NCI-H2227 (cell line): ENCODE results near the gene RIPOR3.
A peak's percentile ranks its signal among the peaks of the same experiment; 100 is the strongest.
"Not testable (repeated sequence)": the region's sequence is repeated elsewhere in the genome, so short reads cannot be mapped to it uniquely, and the experiment has no call there.

Experiments used
- DNase-seq: peaks from one replicate; lab custom pipeline; 2025; ENCODE audit not compliant: unreplicated experiment; lab: John Stamatoyannopoulos, UW

The RIPOR3 gene

DNA sequence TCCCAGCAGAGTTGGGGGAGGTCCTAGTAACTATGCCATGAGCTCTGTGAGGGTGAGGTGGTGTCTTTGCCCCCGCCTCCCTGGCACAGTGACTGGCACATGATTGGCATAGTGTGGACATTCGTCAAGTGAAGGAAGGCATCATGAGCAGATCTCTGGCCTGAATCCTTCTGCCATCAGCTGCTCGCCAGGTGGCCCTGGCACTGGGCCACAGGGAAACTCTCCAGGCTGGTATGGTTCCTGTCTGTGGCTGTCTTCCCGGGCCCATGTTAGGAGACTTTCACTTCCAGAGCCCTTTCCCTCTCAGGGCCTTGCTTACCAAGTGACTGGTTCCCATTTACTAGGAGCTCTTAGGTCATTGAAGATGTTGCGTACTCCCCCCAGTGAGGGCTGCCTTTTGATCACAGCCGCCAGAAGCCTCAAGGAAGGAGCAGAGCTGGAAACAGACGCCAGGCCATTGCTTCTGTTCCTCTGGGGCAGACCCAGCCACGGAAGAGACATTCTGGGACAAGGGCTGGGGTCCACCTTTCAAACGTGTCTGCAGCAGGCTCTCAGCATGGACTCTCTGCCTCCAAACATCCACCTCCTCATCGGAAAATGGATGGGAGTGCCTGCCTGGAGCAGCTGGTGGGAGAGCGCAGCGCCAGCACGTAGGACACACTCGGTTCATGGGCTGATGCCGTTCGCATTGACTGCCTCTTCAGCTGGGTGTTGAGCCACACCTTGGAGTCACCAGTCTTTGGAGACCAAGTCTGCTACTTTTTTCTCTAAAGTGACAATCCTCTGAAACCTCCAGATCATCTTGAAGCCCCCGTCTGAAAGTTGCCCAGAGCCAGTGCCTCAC lies 113.9 kb downstream of the RIPOR3 start:
- DNase-seq: no peak

DNA sequence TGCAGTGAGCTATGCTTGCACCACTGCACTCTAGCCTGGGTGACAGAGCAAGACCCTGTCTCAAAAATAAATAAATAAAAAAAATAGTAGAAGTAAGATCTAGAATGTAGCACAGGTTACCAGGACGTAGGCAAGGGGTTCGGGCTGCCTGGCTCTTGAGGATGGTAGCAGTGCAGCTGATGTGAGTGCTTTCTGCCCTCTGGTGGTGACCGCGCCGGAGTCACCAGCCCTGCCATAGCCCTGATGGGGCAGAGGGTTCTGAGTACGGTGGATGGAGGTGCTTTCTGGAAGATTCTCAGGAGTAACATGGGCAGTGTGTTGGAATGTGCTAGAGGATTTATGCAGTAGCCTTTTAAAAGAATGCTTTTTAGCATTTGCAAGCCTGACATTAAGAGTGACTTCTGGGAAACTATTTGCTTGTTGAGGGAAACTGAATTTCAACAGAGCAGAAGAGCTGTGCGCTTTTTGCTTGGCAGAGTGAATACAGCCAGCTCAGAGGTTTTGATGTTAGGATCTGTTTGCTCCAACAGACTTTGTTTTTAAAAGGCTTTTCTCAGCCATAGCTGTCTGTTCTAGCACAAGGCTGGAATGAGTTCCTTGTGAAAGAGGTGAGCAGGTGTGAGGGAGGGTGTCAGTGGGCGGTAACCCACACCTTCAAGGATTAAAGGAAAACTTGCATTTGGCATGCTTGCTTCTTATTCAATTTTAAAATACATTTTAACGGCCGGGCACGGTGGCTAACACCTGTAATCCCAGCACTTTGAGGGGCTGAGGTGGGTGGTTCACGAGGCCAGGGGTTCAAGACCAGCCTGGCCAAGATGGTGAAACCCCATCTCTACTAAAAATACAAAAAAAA lies 115.2 kb downstream of the RIPOR3 start:
- DNase-seq: peak; percentile 43

DNA sequence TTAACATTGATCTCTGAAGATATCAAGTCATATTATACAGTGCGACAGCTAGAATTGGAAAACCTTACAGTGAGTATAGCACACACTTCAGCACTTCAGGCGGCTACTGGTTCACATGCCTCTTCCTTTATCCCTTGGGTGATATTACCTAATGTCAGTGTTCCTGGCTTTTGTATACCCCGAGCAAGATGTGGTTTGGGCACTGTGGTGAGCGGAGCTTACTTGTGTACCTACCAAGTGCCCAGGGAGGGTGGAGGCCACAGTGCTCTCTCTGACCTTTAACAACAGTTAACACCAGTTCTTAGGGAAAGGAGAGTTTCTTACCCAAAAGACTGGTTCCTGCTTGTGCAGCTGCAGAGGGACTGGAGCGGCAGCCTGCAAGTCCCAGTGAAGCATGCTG lies 116.8 kb downstream of the RIPOR3 start:
- no peak for DNase-seq

DNA sequence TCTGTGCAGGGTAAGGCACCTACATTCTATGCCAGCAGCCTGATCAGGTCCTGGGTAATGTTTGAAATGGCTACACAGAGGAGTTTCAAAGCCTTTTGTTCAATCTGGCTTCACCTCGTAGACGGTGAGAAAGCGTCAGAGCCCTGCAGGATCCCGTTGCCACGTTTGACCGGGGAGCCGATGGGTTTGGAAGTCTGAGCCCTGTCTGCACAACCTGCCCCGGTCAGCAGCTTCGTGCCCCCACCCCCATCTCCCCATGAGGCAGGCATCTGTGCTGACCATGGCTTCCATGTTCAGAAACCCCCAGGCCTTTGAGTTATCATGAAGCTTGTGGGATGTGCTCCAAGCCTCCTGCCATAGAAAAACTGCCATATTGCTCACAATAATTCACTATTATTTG lies 117.2 kb downstream of the RIPOR3 start:
- DNase-seq: no peak

DNA sequence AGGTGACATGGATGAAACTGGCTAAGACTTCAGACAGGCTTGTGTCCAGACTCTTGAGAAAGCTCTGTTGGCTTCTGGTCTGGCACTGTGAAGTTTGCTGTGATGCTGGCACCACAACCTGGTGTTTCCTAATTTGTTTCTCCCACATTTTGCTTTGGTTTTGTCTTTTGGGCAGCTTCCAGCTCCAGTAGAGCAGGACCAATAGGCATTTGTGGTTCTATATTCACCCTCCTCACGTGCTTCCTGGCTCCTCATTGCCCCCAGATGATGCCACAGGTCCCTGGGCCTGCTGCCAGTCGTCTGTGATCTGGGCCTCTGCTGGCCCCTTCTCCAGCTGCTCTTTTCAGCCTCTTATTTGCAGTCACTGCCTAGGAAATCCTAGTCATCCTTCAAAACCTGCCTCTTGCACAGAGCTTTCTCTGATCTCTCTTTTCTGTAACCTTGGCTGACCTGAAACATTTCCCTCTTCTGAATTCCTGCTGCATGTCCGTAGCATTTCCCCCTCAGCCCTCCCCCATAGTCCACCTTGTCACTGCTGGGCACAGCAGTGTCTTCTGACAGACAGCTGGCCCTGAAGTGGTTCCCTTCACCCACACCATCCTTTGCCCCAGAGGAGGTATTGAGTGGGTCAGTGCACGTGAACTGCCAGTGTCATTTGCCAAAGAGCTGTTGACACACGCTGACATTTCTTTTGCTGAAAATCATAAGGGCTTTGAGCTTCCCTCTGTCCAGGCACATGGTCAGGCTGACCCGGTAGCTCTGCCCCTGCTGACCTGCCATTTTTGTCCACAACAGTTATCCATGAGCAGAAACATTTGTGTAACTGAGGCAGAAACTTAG lies 118.2 kb downstream of the RIPOR3 start:
- no peak for DNase-seq

DNA sequence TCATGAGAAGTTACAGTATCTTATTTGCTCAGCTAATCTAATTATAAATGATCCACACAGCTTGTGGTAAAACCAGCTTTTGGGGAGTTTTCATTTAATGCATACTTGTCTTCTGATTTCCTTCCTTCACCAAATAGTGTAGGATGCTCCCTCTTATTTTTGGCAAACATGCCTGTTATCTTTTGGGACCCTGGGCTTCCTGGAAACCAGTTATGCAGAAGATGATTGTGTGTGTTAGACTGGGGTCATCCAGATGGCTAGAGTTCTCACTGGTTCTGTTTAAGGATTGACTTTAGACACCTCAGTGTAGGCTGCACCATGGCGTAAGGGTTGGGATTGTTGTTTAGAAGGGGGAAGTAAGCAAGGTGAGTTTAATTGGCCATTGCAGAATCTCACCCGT lies 119.9 kb downstream of the RIPOR3 start:
- no peak for DNase-seq

DNA sequence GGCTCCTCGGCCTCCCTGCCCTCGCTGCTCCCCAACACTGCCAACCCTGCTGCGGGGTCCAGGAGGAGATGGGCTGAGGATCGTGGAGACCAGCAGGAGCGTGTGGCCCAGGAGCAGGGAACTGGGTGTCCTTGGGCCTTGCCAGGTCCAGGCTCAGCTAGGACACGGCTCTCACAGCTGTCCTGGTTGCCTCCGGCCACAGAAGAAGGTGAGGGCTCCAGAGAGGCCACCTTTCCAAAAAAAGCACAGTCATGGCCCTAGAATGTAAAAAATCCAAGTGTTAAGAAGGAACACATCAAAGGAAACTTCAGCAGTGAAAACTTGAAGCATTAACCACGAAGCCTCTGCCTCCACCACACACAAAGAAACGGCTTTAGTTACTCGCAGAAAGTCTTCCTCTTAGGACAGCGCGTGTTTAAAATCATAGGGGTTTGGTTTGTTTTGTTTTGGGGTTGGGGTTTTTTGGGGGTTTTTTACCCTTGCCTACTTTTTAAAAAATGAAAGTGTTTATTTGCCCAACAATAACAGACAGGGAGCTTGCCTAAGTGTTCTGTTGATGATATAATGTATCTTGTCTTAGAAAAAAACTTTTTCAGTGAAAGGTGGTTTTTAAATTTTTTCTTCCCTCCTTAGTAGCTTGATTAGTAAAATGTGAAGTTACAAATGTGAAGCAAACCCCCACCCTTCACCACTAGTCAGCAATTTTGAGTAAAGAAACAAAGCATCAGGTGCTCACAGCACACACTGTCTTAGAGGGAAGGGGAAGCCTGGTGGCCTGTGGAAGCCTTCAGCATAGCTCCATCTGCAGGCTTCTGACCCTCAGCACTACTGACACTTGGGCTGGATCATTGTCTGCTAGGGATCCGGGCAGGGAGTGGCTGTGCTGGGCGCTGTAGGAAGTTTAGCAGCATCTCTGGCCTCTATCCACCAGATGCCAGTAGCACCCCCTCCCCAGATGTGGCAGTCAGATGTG lies 121.2 kb downstream of the RIPOR3 start:
- DNase-seq: no peak

DNA sequence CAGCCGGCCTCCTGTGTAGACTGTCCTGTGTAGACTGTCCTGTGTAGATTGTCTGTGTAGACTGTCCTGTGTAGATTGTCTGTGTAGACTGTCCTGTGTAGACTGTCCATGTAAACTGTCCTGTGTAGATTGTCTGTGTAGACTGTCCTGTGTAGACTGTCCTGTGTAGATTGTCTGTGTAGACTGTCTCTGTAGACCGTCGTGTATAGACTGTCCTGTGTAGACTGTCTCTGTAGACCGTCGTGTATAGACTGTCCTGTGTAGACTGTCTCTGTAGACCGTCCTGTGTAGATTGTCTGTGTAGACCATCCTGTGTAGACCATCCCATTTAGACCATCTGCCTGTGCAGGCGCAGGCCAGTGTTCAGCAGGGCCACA lies 121.9 kb downstream of the RIPOR3 start:
- not testable (repeated sequence) for DNase-seq

DNA sequence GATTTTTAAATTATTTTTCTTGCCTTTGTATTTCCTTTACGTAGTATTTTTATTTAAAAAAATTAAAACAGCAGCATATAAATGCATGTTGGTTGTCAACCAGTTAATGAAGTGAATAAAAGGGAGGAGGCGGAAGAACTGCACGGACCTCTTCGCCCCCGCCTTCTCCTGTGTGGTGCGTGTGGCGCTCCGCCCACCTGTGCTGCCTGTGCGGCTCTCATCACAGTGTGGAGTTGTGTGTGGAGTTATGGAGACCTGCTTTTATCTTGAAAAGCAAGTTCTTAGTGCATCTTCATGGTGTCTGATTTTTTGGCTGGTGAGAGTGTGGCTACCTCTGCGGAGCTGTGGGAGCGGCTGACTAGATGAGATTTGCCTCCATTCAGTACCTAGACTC lies 122.8 kb downstream of the RIPOR3 start:
- no peak for DNase-seq

DNA sequence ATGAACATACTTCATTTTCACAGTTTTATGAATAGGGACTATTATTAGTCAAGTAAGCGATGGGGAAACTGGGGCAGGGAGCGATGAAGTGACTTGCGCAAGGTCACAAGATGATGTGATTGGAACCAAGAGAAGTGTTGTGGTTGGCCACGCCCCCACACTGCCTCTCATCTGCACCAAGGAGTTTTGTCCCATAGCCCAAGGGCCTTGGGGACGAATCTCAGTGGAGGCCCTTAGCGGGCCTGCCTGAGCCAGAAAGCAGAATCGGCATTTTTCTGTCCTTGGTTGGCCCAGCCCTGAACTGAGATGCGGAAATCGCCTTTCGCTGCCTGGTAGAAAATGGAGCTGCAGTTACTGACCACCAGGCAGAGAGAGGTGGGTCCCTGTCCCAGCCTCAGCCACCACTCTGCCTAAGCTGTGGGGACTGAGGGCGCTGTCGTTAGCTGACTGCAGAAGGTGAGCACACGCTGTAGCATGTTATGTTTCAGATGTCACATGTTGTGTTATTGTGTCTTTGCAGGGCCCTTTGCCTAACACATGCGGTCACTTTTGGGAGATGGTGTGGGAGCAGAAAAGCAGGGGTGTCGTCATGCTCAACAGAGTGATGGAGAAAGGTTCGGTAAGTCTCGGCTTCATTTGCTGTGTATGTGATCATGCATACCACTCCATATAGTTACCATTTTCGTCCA lies 123.3 kb downstream of the RIPOR3 start:
- DNase-seq: no peak

DNA sequence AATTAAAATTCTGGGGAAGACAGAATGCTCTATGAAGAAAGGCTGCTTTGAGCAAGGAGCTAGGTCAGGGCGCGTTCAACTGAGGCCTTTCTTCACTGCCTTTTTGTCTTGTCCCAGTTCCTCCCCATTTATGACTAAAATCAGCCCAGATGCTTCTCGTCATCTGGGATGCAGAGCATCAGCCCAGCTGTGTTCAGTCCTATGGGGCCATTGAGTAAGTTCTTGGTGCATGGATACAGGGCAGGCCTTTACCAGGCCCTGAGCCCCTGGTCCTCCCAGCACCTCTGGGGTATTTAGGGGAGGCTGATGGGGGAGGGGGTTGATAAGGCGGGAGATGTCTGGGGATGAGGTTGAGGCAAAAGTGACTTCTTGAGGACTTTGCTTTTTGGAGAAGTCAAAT lies 125.5 kb downstream of the RIPOR3 start:
- no peak for DNase-seq

DNA sequence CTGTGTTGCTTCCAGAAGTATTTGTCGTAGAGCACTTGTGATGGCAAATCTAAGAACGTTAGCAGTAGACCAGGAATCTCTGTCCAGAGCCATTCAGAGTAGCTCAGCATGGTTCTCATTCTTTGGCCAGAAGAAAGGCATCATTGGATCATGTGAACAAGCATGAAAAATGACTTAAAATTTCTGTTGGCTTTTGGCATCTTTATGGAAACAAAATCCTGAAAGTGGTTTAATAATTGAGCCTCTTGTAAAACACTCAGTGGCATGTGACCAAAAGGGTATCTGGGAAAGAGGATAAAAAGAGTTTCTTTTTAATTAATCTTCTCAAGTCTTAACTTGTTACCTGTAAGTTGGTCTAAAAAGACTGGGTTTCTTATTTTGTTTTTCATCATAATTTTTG lies 126.0 kb downstream of the RIPOR3 start:
- no peak for DNase-seq

DNA sequence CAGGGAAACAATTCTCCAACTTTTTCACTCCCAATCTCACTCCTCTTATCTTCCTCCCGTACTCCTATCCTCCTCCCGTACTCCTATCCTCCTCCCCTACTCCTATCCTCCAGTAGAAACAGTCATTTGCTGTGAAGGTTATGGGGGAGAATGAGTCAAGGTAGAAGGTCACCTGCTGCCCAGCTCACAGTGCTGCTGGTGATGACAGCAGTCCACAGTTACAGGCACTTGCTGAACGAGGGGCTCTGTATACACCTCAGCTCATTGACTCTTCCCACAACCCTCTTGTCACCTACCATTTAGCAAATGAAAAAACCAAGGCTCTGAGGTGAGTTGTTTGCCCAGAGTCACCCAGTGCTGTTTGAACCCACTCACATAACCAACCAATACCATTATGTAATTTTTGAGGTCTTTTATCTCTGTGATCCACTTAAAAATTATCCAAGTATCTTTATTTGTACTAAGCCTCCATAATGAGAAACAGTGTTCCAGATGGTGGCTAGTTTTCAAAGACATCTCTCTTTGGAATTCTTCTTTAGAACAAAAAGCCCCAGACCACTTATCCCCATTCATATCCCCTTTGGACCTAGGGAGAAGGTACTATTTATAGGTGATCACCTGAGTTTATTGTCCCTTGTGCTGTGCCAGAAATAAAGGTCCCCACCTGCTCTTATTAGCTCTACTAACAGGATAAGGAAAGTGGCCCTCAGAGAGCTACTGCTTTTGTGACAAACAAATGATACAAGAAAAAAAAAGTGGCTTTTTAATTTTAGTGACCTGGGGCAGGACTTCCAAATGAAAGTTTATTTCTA lies 128.0 kb downstream of the RIPOR3 start:
- no peak for DNase-seq

DNA sequence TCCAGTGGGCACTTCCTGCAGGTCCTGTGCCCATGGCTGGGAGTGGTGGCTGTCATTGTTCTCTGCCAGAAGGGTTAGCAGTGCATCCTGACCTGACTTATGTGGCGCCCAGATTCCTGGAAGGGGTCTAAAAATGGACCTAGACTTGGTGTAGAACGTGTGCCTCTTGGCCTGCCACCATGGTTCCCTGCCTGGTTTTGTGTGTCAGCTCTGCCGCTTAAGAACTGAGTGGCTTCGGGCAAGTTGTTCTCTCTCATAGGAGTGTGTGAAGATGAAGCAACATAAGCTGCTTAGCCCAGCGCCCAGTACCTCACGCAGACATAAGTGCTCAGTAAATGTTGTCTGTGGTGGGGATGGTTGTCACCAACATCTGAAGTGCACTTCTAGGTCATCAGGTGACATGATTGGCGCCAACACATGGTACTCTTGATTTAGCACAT lies 129.1 kb downstream of the RIPOR3 start:
- no peak for DNase-seq

DNA sequence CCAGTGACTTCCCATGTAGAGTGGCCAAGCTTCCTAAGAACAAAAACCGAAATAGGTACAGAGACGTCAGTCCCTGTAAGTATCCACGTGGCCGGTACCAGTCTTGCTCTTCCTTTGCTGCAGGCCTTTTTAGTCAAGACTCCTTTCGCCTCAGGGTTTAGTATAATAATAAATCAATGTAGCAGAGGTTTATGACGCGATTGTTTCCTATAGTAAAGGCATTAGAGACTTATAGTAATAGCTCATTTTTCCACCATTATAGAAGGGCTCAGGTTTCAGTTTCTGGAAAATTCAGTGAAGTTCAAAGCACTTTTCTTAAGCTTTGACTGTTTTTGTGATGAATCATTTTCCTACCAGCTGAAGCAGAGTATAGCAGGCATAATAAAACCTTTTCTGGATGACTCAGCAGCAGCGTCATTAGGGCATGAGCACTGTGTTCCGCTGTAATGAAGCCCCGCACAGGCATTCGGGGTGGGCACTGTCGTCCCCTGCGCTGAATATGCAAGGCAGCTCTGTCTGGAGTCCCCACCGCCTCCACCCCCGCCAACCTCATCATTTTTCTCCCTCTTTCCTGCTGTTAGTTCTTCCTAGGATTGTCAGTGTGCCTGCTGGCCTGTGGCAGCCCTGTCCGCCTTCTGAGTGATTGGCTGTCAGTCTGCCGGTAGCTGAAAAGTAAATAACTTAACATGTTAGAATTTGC lies 129.8 kb downstream of the RIPOR3 start:
- peak; percentile 24 for DNase-seq

DNA sequence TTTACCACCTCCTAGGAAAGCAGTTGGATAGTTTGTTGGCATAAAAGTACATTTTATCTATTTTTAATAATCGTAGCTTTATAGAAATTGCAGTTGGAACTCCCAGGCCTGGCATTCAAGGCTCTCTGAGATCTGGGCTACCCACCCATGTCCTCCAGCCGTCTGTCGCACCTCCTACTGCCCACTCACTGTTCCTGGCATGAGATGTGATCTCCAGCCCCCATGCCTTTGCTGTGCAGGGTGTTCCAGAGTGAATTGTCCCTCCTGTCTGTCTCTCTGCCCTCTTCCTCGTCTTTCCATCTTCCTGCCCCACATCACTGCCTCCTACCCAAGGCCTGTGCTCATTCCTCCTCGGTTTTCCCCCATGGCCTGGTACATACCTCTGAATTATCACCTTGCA lies 130.5 kb downstream of the RIPOR3 start:
- DNase-seq: no peak

DNA sequence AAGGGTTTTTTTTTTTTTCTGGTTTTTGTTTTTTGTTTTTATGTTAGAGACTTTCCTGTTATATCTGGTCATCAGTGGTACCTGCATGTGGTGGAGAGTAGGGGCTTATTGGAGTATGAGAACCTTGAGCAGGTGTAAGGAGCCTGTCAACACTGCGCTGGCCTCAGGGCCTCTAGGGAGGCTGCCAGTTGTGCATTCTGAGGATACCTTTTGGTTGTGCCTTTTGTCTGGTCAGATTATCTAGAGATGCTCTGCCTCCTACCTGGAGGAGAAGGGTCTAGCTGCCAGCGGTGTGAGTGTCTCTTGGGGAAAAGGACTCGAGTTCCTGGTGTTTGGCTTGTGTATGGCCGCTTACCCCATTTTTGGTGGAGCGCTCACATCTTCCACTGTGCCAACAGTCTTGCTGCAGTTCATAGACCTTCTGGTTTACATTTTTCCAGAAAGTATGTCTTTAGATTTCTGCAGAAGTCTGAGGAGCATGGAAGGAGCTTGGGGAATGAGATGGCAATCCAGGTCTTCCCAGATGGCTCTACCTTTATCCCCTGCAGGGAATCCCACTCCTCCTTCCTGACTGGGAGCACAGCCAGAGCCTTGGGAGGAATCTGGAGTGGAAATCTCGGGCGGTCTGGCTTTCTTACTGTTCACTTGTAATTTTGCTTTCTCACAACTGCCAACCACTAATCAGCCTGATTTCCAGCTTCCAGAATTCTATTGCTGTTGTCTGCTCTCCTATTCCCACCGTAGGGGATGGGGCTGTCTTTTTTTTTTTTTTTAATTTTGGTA lies 131.3 kb downstream of the RIPOR3 start:
- DNase-seq: no peak
